NCI-H146 treated with DMSO at 0.1 percent for 48 hours (cell line): ENCODE measurements around the gene CHMP5.

Source experiments
- DNase-seq: peaks from one replicate; lab custom pipeline; 2025; ENCODE audit not compliant: unreplicated experiment; lab: John Stamatoyannopoulos, UW

CHMP5 gene

GRCh38 chr9:33273266-33273971 lies 8.6 kb downstream of the CHMP5 start:
- DNase-seq, result no peak

GRCh38 chr9:33273972-33274328 lies 9.1 kb downstream of the CHMP5 start:
- DNase-seq, result no peak

- DNase-seq, result no peak
Measured at GRCh38 chr9:33277484-33277883, 12.6 kb downstream of the CHMP5 start.

- no peak for DNase-seq
Measured at GRCh38 chr9:33285502-33285901, 20.7 kb downstream of the CHMP5 start.

GRCh38 chr9:33287087-33287490 lies 22.2 kb downstream of the CHMP5 start:
- DNase-seq, result peak; percentile 49

GRCh38 chr9:33288235-33288634 lies 23.4 kb downstream of the CHMP5 start:
- DNase-seq, result no peak

- no peak for DNase-seq
Measured at GRCh38 chr9:33288828-33289483, 24.1 kb downstream of the CHMP5 start.

GRCh38 chr9:33289496-33289895 lies 24.6 kb downstream of the CHMP5 start:
- DNase-seq, result no peak

GRCh38 chr9:33289936-33290246 lies 25.0 kb downstream of the CHMP5 start:
- DNase-seq, result no peak

- DNase-seq, result peak; percentile 92
Measured at GRCh38 chr9:33290247-33291030, 25.6 kb downstream of the CHMP5 start, which contains the start of gene NFX1. NFX1 (plus strand) TSS chr9:33290516; CDS start chr9:33290573, 57 bp downstream.

- DNase-seq, result no peak
Measured at GRCh38 chr9:33291031-33291397, 26.2 kb downstream of the CHMP5 start.

- no peak for DNase-seq
Measured at GRCh38 chr9:33291901-33292300, 27.1 kb downstream of the CHMP5 start.

GRCh38 chr9:33293782-33294181 lies 28.9 kb downstream of the CHMP5 start:
- no peak for DNase-seq

- DNase-seq, result no peak
Measured at GRCh38 chr9:33294670-33295432, 30.0 kb downstream of the CHMP5 start.

GRCh38 chr9:33295571-33295970 lies 30.7 kb downstream of the CHMP5 start:
- no peak for DNase-seq

- no peak for DNase-seq
Measured at GRCh38 chr9:33297432-33297831, 32.6 kb downstream of the CHMP5 start.

- DNase-seq, result no peak
Measured at GRCh38 chr9:33300546-33300945, 35.7 kb downstream of the CHMP5 start.

- no peak for DNase-seq
Measured at GRCh38 chr9:33304362-33304761, 39.5 kb downstream of the CHMP5 start.

GRCh38 chr9:33306037-33306436 lies 41.2 kb downstream of the CHMP5 start:
- no peak for DNase-seq

- DNase-seq, result no peak
Measured at GRCh38 chr9:33307067-33307466, 42.2 kb downstream of the CHMP5 start.

GRCh38 chr9:33309903-33310302 lies 45.1 kb downstream of the CHMP5 start:
- DNase-seq, result no peak
